GM12878 (cell line): Measurements from ENCODE around the gene NR6A1. TPM values are rescaled to one million over a fixed set of nuclear protein-coding genes. Genes with fewer than 3 reads are reported as not detected.

Experiments
- ATAC-seq: fragments of 200-7000 bp; cut with Tn5 transposase; 3 replicates; pipeline ENCODE4 v1.9.1; 2020; ENCODE audit warnings: mild to moderate bottlenecking, moderate library complexity
- BruUV-seq: library from RNA; stranded (reverse); fragments of 400-500 nt; replicated peaks from 2 replicates; lab custom pipeline; 2021; lab: Mats Ljungman, UMichigan
- CTCF ChIA-PET: fragments of 300-600 bp; sonication (Branson Sonifier 250); formaldehyde crosslinking; extraction: SDS; loops from one replicate; lab custom pipeline; 2021; ENCODE audit warnings: inconsistent platforms; lab: Yijun Ruan, JAX
- POLR2A ChIA-PET: fragments of 350-600 bp; formaldehyde crosslinking; extraction: SDS; loops from one replicate; lab custom pipeline; 2021; ENCODE audit warnings: inconsistent platforms; lab: Charles Lee
- RAD21 ChIA-PET: fragments of 300-600 bp; sonication (Branson Sonifier 250); formaldehyde crosslinking; loops from one replicate; lab custom pipeline; 2023; ENCODE audit warnings: antibody characterized with exemption; ENCODE audit not compliant: unreplicated experiment; lab: Charles Lee
- SMC1A ChIA-PET: fragments of 300-600 bp; sonication (Branson Sonifier 250); formaldehyde crosslinking; loops from one replicate; lab custom pipeline; 2023; ENCODE audit not compliant: unreplicated experiment, uncharacterized antibody; lab: Charles Lee
- DNase-seq: peaks from one replicate; pipeline ENCODE4 v3.0.0-alpha.2; 2011; ENCODE audit warnings: low read depth, low spot score
- FAIRE-seq: peaks from 3 replicates; lab custom pipeline; 2011; peaks lifted over from hg19 to GRCh38; lab: Jason Lieb, UNC
- H2AFZ ChIP-seq: 2 replicates; pipeline ENCODE4 v1.6.0; 2011; ENCODE audit warnings: low read depth, low read length, control low read depth; ENCODE audit not compliant: control insufficient read depth
- H3K27ac ChIP-seq: 2 replicates; pipeline ENCODE4 v1.5.1; 2011; ENCODE audit warnings: control low read depth; ENCODE audit not compliant: control insufficient read depth, insufficient read depth
- H3K27me3 ChIP-seq, 2 experiments: replicated peaks in 1 of 2; 2 replicates each; pipeline versions ENCODE4 v1.6.0 to v1.6.1; 2011; ENCODE audit warnings: low read length in 1 of 2; ENCODE audit not compliant: control insufficient read depth in 2 of 2, insufficient read depth in 2 of 2
- H3K36me3 ChIP-seq, 2 experiments: 2 replicates each; pipeline ENCODE4 v1.5.1; 2011; ENCODE audit warnings: low read length in 1 of 2; ENCODE audit not compliant: control insufficient read depth in 2 of 2, insufficient read depth in 2 of 2
- H3K4me1 ChIP-seq: 2 replicates; pipeline ENCODE4 v1.6.1; 2011; ENCODE audit warnings: mild to moderate bottlenecking, low read length, moderate library complexity, mixed read lengths; ENCODE audit not compliant: control insufficient read depth, insufficient read depth
- H3K4me2 ChIP-seq: 2 replicates; pipeline ENCODE4 v1.6.0; 2011; ENCODE audit warnings: control low read depth; ENCODE audit not compliant: control insufficient read depth, insufficient read depth
- H3K4me3 ChIP-seq: fragments of 200-600 bp; sonication (generic); 2 replicates; pipeline ENCODE4 v1.5.1; 2016
- H3K79me2 ChIP-seq: 2 replicates; pipeline ENCODE4 v1.6.0; 2011; ENCODE audit warnings: low read length; ENCODE audit not compliant: control insufficient read depth, insufficient read depth
- H3K9ac ChIP-seq: 2 replicates; pipeline ENCODE4 v1.8.0; 2011; ENCODE audit warnings: low read length, control low read depth, mixed read lengths; ENCODE audit not compliant: control insufficient read depth, insufficient read depth
- H3K9me3 ChIP-seq: replicated peaks from 3 replicates; pipeline ENCODE4 v1.5.1; 2011; ENCODE audit warnings: mild to moderate bottlenecking, low read length; ENCODE audit not compliant: control insufficient read depth, insufficient read depth
- H4K20me1 ChIP-seq: 2 replicates; pipeline ENCODE4 v1.6.0; 2011; ENCODE audit not compliant: control insufficient read depth, insufficient read depth
- JUND ChIP-seq: IDR thresholded peaks from 2 replicates; pipeline ENCODE4 v1.6.1; 2012; ENCODE audit warnings: low read depth, mild to moderate bottlenecking, low read length, improper control_type of control experiment, moderate library complexity
- RFX5 ChIP-seq: IDR thresholded peaks from 2 replicates; pipeline ENCODE4 v1.6.1; 2011; ENCODE audit warnings: low read depth, low read length, improper control_type of control experiment
- WGBS: methylation state at CpG from one replicate; pipeline ENCODE4 v1.1.6; 2016; ENCODE audit warnings: low lambda C conversion rate; ENCODE audit not compliant: insufficient replicate concordance, insufficient coverage; ENCODE audit errors: missing lambda C conversion rate; 5-methylcytosine and 5-hydroxymethylcytosine counted together
- in situ Hi-C: fragments of 300-500 bp; cut with MboI; formaldehyde crosslinking; loops from 9 replicates; pipeline ENCODE4 v1.14.3; 2018; ENCODE audit warnings: mixed read lengths
- intact Hi-C: fragments of 100-400 bp; cut with micrococcal nuclease; formaldehyde crosslinking; loops from one replicate; pipeline ENCODE4 v1.14.2; 2022; ENCODE audit not compliant: unreplicated experiment
- polyA plus RNA-seq, 11 experiments: library from polyadenylated mRNA; depleted of rRNA in 4 of 11; unstranded in 6 of 11; stranded (reverse) in 5 of 11; fragments of >200 nt; fragmentation: Nextera tagmentation in 4 of 11; fragmentation: Illumina TruSeq in 1 of 11; extraction: Ambion mirVana in 4 of 11; extraction: Trizol in 1 of 11; gene quantifications; 1 replicate in 1 of 11; 2 replicates in 10 of 11; pipeline versions ENCODE4 v1.2.1 to v1.2.3, GENCODE V29; 2011 to 2016; ENCODE audit warnings: inconsistent platforms in 2 of 11, missing spikeins in 2 of 11, low read depth in 1 of 11
- total RNA-seq, 4 experiments: library from RNA; depleted of rRNA in 3 of 4; stranded (reverse); fragments of >200 nt in 3 of 4; fragmentation: Illumina TruSeq in 1 of 4; extraction: Trizol in 1 of 4; gene quantifications; 2 replicates each; pipeline versions ENCODE4 v1.2.1 to v1.2.3, GENCODE V29; 2013 to 2021
- TF ChIP-seq, protein P1 (sequence below): fragments of 450-650 bp; IDR thresholded peaks from 2 replicates; pipeline ENCODE4 v1.6.1; 2017; ENCODE audit warnings: antibody characterized with exemption, mild to moderate bottlenecking, moderate library complexity
- TF ChIP-seq, protein P2 (sequence below): fragments of 450-650 bp; IDR thresholded peaks from 2 replicates; pipeline ENCODE4 v1.6.1; 2016; ENCODE audit warnings: mild to moderate bottlenecking
- TF ChIP-seq, protein P3 (sequence below): IDR thresholded peaks from 2 replicates; pipeline ENCODE4 v1.6.1; 2012; ENCODE audit warnings: mild to moderate bottlenecking, low read depth, low read length
- TF ChIP-seq, protein P4 (sequence below): fragments of 450-650 bp; IDR thresholded peaks from 2 replicates; pipeline ENCODE4 v1.6.1; 2016; ENCODE audit warnings: mild to moderate bottlenecking, moderate library complexity, borderline replicate concordance

The NR6A1 gene
- total and polyA plus RNA-seq, 10 of the 15 experiments (the other 5 are each of a cell fraction or from before 2014, with no cell fraction given), result 1.2 to 9.2 (median 4.6) TPM

DNA sequence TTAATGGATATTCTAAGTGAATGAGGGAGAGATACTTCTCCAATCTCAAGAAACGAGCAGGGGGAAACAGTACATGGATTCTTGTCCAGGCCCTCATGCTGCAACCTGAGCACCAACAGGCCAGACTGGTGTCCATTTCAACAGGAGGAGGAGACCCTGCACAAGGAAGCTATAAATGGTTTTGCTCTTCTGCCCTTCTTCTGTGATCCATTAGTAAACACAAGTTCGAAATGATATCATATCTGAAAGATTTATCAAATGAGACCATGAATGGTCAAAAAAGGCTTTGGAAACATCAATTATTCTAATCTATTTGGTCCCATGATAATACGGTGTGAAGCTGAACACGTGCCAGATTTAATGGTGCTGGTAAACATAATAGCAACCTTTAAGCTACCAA, 109.8 kb downstream of the NR6A1 start:
- intact Hi-C loops, result no loop called here
- ChIA-PET RAD21 (interaction anchor here (0.8 to 7.1 kb wide), 11 partner anchors 8 to 212 kb away, joined by 3 to 172 read pairs (median 4); no protein-coding TSS in a partner anchor), CTCF (interaction anchor here (0.5 to 7.0 kb wide), 18 partner anchors 9 to 498 kb away, joined by 3 to 95 read pairs (median 6); no protein-coding TSS in a partner anchor), POLR2A (interaction anchor here (0.9 to 6.8 kb wide), 9 partner anchors 18 to 206 kb away, joined by 3 to 146 read pairs (median 6); no protein-coding TSS in a partner anchor), SMC1A (interaction anchor here (0.7 to 7.1 kb wide), 19 partner anchors 10 to 106 kb away, joined by 3 to 160 read pairs (median 6); no protein-coding TSS in a partner anchor)
- no peak for ATAC-seq
- in situ Hi-C loops, result no loop called here
- DNase-seq, result no peak
- BruUV-seq, result no TSS peak
- Histone ChIP-seq H3K79me2 (peaks cover 74% of the 10 kb centered on the region), H2AFZ (no peak overlapping the region), H3K9me3 (no peaks in the 10 kb centered on the region; the same call in 2 of the 3 replicates), H3K27me3 (no peaks in the 10 kb centered on the region), H3K4me2 (peak overlapping the region; percentile 66), H3K27ac (peak overlapping the region; percentile 96; the same call in 1 of the 2 replicates)
- TF ChIP-seq, protein P1, sequence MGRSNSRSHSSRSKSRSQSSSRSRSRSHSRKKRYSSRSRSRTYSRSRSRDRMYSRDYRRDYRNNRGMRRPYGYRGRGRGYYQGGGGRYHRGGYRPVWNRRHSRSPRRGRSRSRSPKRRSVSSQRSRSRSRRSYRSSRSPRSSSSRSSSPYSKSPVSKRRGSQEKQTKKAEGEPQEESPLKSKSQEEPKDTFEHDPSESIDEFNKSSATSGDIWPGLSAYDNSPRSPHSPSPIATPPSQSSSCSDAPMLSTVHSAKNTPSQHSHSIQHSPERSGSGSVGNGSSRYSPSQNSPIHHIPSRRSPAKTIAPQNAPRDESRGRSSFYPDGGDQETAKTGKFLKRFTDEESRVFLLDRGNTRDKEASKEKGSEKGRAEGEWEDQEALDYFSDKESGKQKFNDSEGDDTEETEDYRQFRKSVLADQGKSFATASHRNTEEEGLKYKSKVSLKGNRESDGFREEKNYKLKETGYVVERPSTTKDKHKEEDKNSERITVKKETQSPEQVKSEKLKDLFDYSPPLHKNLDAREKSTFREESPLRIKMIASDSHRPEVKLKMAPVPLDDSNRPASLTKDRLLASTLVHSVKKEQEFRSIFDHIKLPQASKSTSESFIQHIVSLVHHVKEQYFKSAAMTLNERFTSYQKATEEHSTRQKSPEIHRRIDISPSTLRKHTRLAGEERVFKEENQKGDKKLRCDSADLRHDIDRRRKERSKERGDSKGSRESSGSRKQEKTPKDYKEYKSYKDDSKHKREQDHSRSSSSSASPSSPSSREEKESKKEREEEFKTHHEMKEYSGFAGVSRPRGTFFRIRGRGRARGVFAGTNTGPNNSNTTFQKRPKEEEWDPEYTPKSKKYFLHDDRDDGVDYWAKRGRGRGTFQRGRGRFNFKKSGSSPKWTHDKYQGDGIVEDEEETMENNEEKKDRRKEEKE, result no peak
- no peak for TF ChIP-seq RFX5
- TF ChIP-seq, protein P2, sequence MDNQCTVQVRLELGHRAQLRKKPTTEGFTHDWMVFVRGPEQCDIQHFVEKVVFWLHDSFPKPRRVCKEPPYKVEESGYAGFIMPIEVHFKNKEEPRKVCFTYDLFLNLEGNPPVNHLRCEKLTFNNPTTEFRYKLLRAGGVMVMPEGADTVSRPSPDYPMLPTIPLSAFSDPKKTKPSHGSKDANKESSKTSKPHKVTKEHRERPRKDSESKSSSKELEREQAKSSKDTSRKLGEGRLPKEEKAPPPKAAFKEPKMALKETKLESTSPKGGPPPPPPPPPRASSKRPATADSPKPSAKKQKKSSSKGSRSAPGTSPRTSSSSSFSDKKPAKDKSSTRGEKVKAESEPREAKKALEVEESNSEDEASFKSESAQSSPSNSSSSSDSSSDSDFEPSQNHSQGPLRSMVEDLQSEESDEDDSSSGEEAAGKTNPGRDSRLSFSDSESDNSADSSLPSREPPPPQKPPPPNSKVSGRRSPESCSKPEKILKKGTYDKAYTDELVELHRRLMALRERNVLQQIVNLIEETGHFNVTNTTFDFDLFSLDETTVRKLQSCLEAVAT, result peak; percentile 39; the same call in 1 of the 2 replicates
- TF ChIP-seq JUND, result no peak
- TF ChIP-seq, protein P3, sequence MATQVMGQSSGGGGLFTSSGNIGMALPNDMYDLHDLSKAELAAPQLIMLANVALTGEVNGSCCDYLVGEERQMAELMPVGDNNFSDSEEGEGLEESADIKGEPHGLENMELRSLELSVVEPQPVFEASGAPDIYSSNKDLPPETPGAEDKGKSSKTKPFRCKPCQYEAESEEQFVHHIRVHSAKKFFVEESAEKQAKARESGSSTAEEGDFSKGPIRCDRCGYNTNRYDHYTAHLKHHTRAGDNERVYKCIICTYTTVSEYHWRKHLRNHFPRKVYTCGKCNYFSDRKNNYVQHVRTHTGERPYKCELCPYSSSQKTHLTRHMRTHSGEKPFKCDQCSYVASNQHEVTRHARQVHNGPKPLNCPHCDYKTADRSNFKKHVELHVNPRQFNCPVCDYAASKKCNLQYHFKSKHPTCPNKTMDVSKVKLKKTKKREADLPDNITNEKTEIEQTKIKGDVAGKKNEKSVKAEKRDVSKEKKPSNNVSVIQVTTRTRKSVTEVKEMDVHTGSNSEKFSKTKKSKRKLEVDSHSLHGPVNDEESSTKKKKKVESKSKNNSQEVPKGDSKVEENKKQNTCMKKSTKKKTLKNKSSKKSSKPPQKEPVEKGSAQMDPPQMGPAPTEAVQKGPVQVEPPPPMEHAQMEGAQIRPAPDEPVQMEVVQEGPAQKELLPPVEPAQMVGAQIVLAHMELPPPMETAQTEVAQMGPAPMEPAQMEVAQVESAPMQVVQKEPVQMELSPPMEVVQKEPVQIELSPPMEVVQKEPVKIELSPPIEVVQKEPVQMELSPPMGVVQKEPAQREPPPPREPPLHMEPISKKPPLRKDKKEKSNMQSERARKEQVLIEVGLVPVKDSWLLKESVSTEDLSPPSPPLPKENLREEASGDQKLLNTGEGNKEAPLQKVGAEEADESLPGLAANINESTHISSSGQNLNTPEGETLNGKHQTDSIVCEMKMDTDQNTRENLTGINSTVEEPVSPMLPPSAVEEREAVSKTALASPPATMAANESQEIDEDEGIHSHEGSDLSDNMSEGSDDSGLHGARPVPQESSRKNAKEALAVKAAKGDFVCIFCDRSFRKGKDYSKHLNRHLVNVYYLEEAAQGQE, result no peak
- TF ChIP-seq, protein P4, sequence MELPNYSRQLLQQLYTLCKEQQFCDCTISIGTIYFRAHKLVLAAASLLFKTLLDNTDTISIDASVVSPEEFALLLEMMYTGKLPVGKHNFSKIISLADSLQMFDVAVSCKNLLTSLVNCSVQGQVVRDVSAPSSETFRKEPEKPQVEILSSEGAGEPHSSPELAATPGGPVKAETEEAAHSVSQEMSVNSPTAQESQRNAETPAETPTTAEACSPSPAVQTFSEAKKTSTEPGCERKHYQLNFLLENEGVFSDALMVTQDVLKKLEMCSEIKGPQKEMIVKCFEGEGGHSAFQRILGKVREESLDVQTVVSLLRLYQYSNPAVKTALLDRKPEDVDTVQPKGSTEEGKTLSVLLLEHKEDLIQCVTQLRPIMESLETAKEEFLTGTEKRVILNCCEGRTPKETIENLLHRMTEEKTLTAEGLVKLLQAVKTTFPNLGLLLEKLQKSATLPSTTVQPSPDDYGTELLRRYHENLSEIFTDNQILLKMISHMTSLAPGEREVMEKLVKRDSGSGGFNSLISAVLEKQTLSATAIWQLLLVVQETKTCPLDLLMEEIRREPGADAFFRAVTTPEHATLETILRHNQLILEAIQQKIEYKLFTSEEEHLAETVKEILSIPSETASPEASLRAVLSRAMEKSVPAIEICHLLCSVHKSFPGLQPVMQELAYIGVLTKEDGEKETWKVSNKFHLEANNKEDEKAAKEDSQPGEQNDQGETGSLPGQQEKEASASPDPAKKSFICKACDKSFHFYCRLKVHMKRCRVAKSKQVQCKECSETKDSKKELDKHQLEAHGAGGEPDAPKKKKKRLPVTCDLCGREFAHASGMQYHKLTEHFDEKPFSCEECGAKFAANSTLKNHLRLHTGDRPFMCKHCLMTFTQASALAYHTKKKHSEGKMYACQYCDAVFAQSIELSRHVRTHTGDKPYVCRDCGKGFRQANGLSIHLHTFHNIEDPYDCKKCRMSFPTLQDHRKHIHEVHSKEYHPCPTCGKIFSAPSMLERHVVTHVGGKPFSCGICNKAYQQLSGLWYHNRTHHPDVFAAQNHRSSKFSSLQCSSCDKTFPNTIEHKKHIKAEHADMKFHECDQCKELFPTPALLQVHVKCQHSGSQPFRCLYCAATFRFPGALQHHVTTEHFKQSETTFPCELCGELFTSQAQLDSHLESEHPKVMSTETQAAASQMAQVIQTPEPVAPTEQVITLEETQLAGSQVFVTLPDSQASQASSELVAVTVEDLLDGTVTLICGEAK, result no peak
- TF ChIP-seq, all 136 proteins: peak for 1
- H4K20me1 ChIP-seq, result no peaks in the 10 kb centered on the region
- H3K9ac ChIP-seq, result peak overlapping the region; percentile 37; the same call in 1 of the 2 replicates
- H3K36me3 ChIP-seq, result no peaks in the 10 kb centered on the region
- H3K4me3 ChIP-seq, result peak overlapping the region; percentile 75
- 80% methylated on average over 4 of the region's 4 CpGs for WGBS
- 0 out of 2 replicates have a peak, but pooled peaks cover 3% of the 10 kb centered on the region for H3K4me1 ChIP-seq
- FAIRE-seq, result peak; percentile 27
